ENCODE results near the gene ZNF28.
"Not testable (repeated sequence)": the region's sequence is repeated elsewhere in the genome, so short reads cannot be mapped to it uniquely, and the experiment has no call there.

- TF ChIP-seq CTCF (IDR thresholded peaks at IDR 0.05; ENCODE audit: low read length); EZH2 (optimal IDR thresholded peaks at IDR 0.05; ENCODE audit: low read depth, low read length); EZH2phosphoT487 (IDR thresholded peaks at IDR 0.05; ENCODE audit: low read length): not testable (repeated sequence)
These were observed 12.1 kb upstream of the ZNF28 start for GRCh38 chr19:52833541-52833940.
